Airway epithelial cell (primary cell): Measurements from ENCODE around the gene MISP. TPM values are rescaled to one million over a fixed set of nuclear protein-coding genes. Genes with fewer than 3 reads are reported as not detected.

Experiments used
- total RNA-seq: library from RNA; depleted of rRNA; stranded (reverse); fragments of >200 nt; gene quantifications from 2 replicates; pipeline ENCODE4 v1.2.3, GENCODE V29; 2015

The MISP gene
- 73.5 and 106 TPM in 2 replicates for total RNA-seq

GRCh38 chr19:750640-751423 is at the start of gene MISP:
MISP (plus strand) TSS chr19:751112; CDS start chr19:756947, 5,835 bp downstream.

GRCh38 chr19:708154-709143 is 42.5 kb upstream of the MISP start, which contains the start of gene PALM:
PALM (plus strand) TSS chr19:708935; CDS start chr19:709147, 212 bp downstream.

GRCh38 chr19:796692-797527 is 46.0 kb downstream of the MISP start, which contains the start of gene PTBP1:
PTBP1 (plus strand) TSS chr19:797452; CDS start chr19:797498, 46 bp downstream.

Other genes starting within 250 kb of the MISP start
- 37.6 and 38.8 TPM in 2 replicates for gene TPGS1, start 243.6 kb upstream of the MISP start, total RNA-seq
- 94.9 and 162 TPM in 2 replicates for gene CDC34, start 219.4 kb upstream of the MISP start, total RNA-seq
- gene GZMM, start 207.1 kb upstream of the MISP start, total RNA-seq, result 0.37 TPM in 1 of 2 replicates, not detected in the other
- gene BSG, start 178.5 kb upstream of the MISP start, total RNA-seq, result 634 and 675 TPM in 2 replicates
- gene HCN2, start 161.2 kb upstream of the MISP start, total RNA-seq, result 0.63 and 0.98 TPM in 2 replicates
- 35.1 and 38.7 TPM in 2 replicates for gene POLRMT, start 117.6 kb upstream of the MISP start, total RNA-seq
- gene FGF22, start 111.2 kb upstream of the MISP start, total RNA-seq, result not detected in 2 replicates
- gene RNF126, start 87.9 kb upstream of the MISP start, total RNA-seq, result 139 and 142 TPM in 2 replicates
- gene FSTL3, start 74.7 kb upstream of the MISP start, total RNA-seq, result 207 and 297 TPM in 2 replicates
- gene PRSS57, start 55.7 kb upstream of the MISP start, total RNA-seq, result not detected in 2 replicates
- 6.7 TPM in 2 replicates for gene PALM, start 42.2 kb upstream of the MISP start, total RNA-seq
- gene PTBP1, start 46.3 kb downstream of the MISP start, total RNA-seq, result 154 and 246 TPM in 2 replicates
- 0.56 TPM in 2 replicates for gene PLPPR3, start 70.8 kb downstream of the MISP start, total RNA-seq
- not detected in 2 replicates for gene AZU1, start 76.7 kb downstream of the MISP start, total RNA-seq
- gene PRTN3, start 89.9 kb downstream of the MISP start, total RNA-seq, result 0.49 TPM in 1 of 2 replicates, not detected in the other
- gene ELANE, start 101.2 kb downstream of the MISP start, total RNA-seq, result not detected in 2 replicates
- gene CFD, start 108.6 kb downstream of the MISP start, total RNA-seq, result 3.5 and 6.6 TPM in 2 replicates
- gene MED16, start 142.1 kb downstream of the MISP start, total RNA-seq, result 47.1 and 48.6 TPM in 2 replicates
- gene RNU6-9, start 142.4 kb downstream of the MISP start, total RNA-seq, result not detected in 2 replicates
- gene R3HDM4, start 162.1 kb downstream of the MISP start, total RNA-seq, result 57.1 and 58.6 TPM in 2 replicates
- 0.14 TPM in 1 of 2 replicates, not detected in the other for gene KISS1R, start 166.2 kb downstream of the MISP start, total RNA-seq
- 5.3 and 13.5 TPM in 2 replicates for gene ARID3A, start 174.9 kb downstream of the MISP start, total RNA-seq
- 70.8 and 71.6 TPM in 2 replicates for gene WDR18, start 233.2 kb downstream of the MISP start, total RNA-seq
- 4.4 and 6.3 TPM in 2 replicates for gene GRIN3B, start 249.3 kb downstream of the MISP start, total RNA-seq